Naive thymus-derived CD8-positive, alpha-beta T cell (primary cell): ENCODE data around the gene CCIN. TPM values are rescaled to one million over a fixed set of nuclear protein-coding genes. Genes with fewer than 3 reads are reported as not detected.
A peak's percentile ranks its signal among the peaks of the same experiment; 100 is the strongest.

Experiments
- ATAC-seq, 2 donors: fragments of 150-1000 bp; cut with Tn5 transposase in 1 of 2; sonication (Bioruptor Pico), chemical (Tn5 transposase) in 1 of 2; 1 replicate in 1 of 2; 2 replicates in 1 of 2; pipeline ENCODE4 v1.10.0; 2021; ENCODE audit warnings: mild to moderate bottlenecking in 2 of 2, moderate library complexity in 2 of 2
- POLR2A ChIA-PET: fragments of 350-600 bp; sonication (Branson Sonifier 250); formaldehyde crosslinking; loops from one replicate; lab custom pipeline; 2021; ENCODE audit warnings: antibody characterized with exemption; lab: Charles Lee
- DNase-seq, 10 donors: peaks; one replicate each; pipeline versions ENCODE4 v3.0.0 to v3.0.0-alpha.2; 2020 to 2022
- H3K27ac Mint-ChIP-seq, 10 donors: one replicate each; pipeline ENCODE4 v1.8.0; 2020 to 2022; ENCODE audit warnings: mild to moderate bottlenecking in 10 of 10, mixed read lengths in 10 of 10, moderate library complexity in 4 of 10, inconsistent platforms in 1 of 10
- H3K27me3 Mint-ChIP-seq, 5 donors: one replicate each; pipeline ENCODE4 v1.8.0; 2021 to 2022; ENCODE audit warnings: mixed read lengths in 5 of 5
- H3K36me3 Mint-ChIP-seq, 3 donors: one replicate each; pipeline ENCODE4 v1.8.0; 2020 to 2022; ENCODE audit warnings: mixed read lengths in 3 of 3, mild to moderate bottlenecking in 2 of 3, inconsistent platforms in 1 of 3
- H3K4me1 Mint-ChIP-seq, 4 donors: one replicate each; pipeline ENCODE4 v1.8.0; 2021 to 2022; ENCODE audit warnings: mixed read lengths in 4 of 4
- H3K4me3 Mint-ChIP-seq, 10 donors: one replicate each; pipeline ENCODE4 v1.8.0; 2020 to 2022; ENCODE audit warnings: mild to moderate bottlenecking in 10 of 10, mixed read lengths in 10 of 10, moderate library complexity in 6 of 10, inconsistent platforms in 1 of 10
- H3K9me3 Mint-ChIP-seq, 9 donors: one replicate each; pipeline ENCODE4 v1.8.0; 2020 to 2022; ENCODE audit warnings: mixed read lengths in 9 of 9, mild to moderate bottlenecking in 3 of 9, inconsistent platforms in 1 of 9, moderate library complexity in 1 of 9
- polyA plus RNA-seq, 3 donors: library from polyadenylated mRNA; unstranded; fragments of 300-500 nt; fragmentation: Illumina TruSeq; gene quantifications; one replicate each; pipeline ENCODE4 v1.2.3, GENCODE V29; 2021
- total RNA-seq, 8 experiments: library from RNA in 2 of 8; stranded (reverse) in 2 of 8; gene quantifications; one replicate each; pipeline ENCODE4 v1.2.3 and lab custom pipeline; 2021 to 2026

The CCIN gene
- total and polyA plus RNA-seq, 5 experiments from 2014 or later = 0.09 to 0.19 TPM; not detected in 3

DNA sequence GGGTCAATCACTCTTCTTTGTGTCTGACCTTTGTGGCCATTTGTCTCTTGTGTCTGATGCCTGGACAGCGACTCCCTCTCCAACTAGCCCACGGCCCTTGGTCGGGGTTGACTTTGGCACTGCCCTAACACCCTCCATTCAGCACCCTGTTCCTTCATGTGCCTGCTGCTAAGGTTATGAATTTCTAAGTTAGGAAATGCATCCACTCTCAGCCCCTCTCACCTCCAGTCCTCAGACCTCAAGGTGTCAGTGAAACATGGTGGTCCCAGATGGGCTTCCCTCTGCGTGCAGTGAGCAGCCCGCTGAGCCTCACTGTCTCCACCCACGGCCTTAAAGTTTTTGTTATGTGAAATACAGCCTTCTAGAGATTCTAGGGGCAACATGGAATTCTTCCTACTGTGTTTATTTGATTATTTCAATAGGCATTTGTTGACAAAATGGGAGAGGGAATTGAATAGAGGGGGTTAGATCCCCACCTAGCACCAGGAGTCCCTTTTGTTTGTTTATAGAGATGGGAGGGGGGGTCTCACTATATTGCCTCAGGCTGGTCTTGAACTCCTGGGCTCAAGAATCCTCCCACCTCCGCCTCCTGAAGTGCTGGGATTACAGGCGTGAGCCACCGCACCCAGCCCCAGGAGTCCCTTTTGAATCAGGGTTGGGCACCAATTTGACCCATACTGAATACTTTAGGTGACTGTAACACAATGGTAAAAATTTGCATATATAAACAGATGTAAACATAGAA, 34.3 kb upstream of the CCIN start:
- ATAC-seq = no peak
- Mint-ChIP-seq H3K4me1 (peaks cover 25 to 39% (median 36%) of the 10 kb centered on the region in 4 donors), H3K4me3 (peak overlapping the region in 8 of 10 donors; percentile 73 to 91 (median 82)), H3K27me3 (no peaks in the 10 kb centered on the region), H3K9me3 (no peaks in the 10 kb centered on the region), H3K27ac (peak overlapping the region in 5 of 10 donors; percentile 25 to 83 (median 32)), H3K36me3 (no peaks in the 10 kb centered on the region)
- DNase-seq = no peak
- POLR2A ChIA-PET = interaction anchor here (0.6 kb wide), 1 partner anchor 25 kb away, joined by 3 read pairs; no protein-coding TSS in a partner anchor

DNA sequence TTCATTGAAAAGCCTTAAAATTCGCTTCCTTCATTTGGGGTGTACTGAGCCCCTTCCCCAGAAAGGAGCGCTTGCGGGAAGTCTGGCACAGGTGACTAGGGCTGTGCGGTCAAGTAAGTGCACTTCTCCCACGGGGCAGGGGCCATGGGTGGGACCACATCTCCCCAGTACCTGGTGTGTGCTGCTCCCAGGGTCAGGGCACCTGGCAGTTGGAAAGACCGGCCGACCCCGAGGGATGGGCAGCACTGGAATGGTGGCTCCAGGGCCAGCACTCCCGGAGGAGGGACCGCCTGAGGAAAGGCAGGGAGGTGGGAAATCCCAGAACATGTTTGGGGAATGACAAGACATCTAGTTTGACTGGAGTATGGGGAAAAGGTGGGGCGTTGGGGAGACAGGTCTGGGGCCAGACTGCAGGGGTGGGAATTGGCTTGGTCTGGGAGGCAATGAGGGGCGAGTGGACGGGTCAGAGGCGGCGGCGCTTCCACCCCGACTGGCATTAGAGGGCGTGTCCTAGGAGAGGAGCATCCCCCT, 33.4 kb upstream of the CCIN start:
- peak overlapping the region in 8 of 10 donors; percentile 31 to 88 (median 76) for H3K27ac Mint-ChIP-seq
- no peaks in the 10 kb centered on the region for H3K36me3 Mint-ChIP-seq
- H3K9me3 Mint-ChIP-seq = no peaks in the 10 kb centered on the region
- no peak for ATAC-seq
- H3K4me1 Mint-ChIP-seq = peaks cover 31 to 48% (median 45%) of the 10 kb centered on the region in 4 donors
- POLR2A ChIA-PET = interaction anchor here (0.6 to 3.1 kb wide), 7 partner anchors 9 to 55 kb away, joined by 3 to 19 read pairs (median 6); partner anchors contain the start of gene CLTA
- DNase-seq = no peak
- no peaks in the 10 kb centered on the region for H3K27me3 Mint-ChIP-seq
- H3K4me3 Mint-ChIP-seq = peak overlapping the region; percentile 71 to 91 (median 82)

DNA sequence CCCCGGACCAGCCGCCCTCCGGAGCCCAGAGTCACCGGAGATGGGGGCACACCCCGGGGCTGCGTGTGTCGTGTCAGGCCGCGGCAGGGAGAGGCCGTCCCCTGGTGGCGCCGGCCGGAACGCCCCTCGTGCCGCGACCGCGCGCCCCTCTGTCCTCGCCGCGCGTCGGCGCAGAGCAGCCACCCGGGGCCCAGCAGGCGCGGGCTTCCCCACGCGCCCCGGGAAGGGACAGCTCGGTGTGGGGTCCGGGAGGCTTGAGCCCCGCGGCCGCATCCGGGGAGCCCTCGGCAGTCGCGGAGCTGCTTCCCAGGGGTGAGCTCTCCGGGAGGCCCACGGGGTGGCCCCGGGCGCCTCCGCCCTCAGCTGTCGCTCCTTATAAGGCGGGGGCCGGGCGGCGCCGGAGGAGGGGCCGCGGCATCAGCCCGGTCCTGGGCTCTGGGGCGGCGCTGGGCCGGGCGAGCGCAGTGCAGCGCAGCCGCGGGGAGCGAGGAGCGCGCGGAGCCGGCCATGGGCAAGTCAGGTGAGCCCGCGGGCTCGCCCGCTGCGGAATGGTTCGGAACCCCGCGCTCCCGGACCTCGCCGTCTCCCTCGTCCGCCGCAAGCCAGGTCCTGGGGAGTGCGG, 32.8 kb upstream of the CCIN start, which contains the start of gene GLIPR2:
Gene GLIPR2, plus strand, starts transcription at position 462 of the 622 bp plus-strand sequence. Its CDS starts 46 bp downstream, at position 508.
- POLR2A ChIA-PET = interaction anchor here (1.0 to 3.1 kb wide), 8 partner anchors 9 to 54 kb away, joined by 3 to 19 read pairs (median 6); partner anchors contain the start of gene CLTA
- ATAC-seq = peak; percentile 94 to 95
- Mint-ChIP-seq H3K27ac (peak within 1 kb of the TSS; percentile 76 to 94 (median 88)), H3K27me3 (no peaks in the 10 kb centered on the region), H3K36me3 (no peaks in the 10 kb centered on the region), H3K9me3 (no peaks in the 10 kb centered on the region), H3K4me1 (peaks cover 34 to 54% (median 51%) of the 10 kb centered on the region in 4 donors), H3K4me3 (peak within 1 kb of the TSS; percentile 87 to 97 (median 94))
- DNase-seq = peak; percentile 58 to 81 (median 69)

GRCh38 chr9:36136894-36137391, 32.2 kb upstream of the CCIN start:
- Mint-ChIP-seq H3K36me3 (no peaks in the 10 kb centered on the region), H3K9me3 (no peaks in the 10 kb centered on the region), H3K27me3 (no peaks in the 10 kb centered on the region), H3K4me3 (peak overlapping the region; percentile 87 to 97 (median 94)), H3K27ac (peak overlapping the region; percentile 75 to 94 (median 86)), H3K4me1 (peaks cover 39 to 59% (median 57%) of the 10 kb centered on the region in 4 donors)
- POLR2A ChIA-PET = interaction anchor here (1.0 to 3.1 kb wide), 8 partner anchors 8 to 53 kb away, joined by 3 to 19 read pairs (median 6); partner anchors contain the start of gene CLTA
- ATAC-seq = peak; percentile 50 to 52
- DNase-seq = no peak

- H3K9me3 Mint-ChIP-seq = no peaks in the 10 kb centered on the region
- ATAC-seq (no peak), DNase-seq (no peak)
- no peaks in the 10 kb centered on the region for H3K27me3 Mint-ChIP-seq
- POLR2A ChIA-PET = interaction anchor here (1.0 to 3.1 kb wide), 7 partner anchors 8 to 53 kb away, joined by 3 to 19 read pairs (median 6); partner anchors contain the start of gene CLTA
- H3K27ac Mint-ChIP-seq = peak overlapping the region; percentile 75 to 94 (median 86)
- H3K4me1 Mint-ChIP-seq = peaks cover 43 to 65% (median 62%) of the 10 kb centered on the region in 4 donors
- peak overlapping the region; percentile 87 to 97 (median 94) for H3K4me3 Mint-ChIP-seq
- H3K36me3 Mint-ChIP-seq = no peaks in the 10 kb centered on the region
These were observed 31.7 kb upstream of the CCIN start for GRCh38 chr9:36137392-36138004.

GRCh38 chr9:36138496-36138895, 30.7 kb upstream of the CCIN start:
- H3K27ac Mint-ChIP-seq = peak overlapping the region in 9 of 10 donors; percentile 7 to 97 (median 61)
- no peaks in the 10 kb centered on the region for H3K36me3 Mint-ChIP-seq
- peaks cover 51 to 75% (median 72%) of the 10 kb centered on the region in 4 donors for H3K4me1 Mint-ChIP-seq
- H3K27me3 Mint-ChIP-seq = no peaks in the 10 kb centered on the region
- ATAC-seq = no peak
- no peaks in the 10 kb centered on the region for H3K9me3 Mint-ChIP-seq
- DNase-seq = no peak
- POLR2A ChIA-PET = interaction anchor here (0.6 to 3.1 kb wide), 3 partner anchors 10 to 27 kb away, joined by 3 to 19 read pairs (median 6); no protein-coding TSS in a partner anchor
- peak overlapping the region in 9 of 10 donors; percentile 44 to 97 (median 94) for H3K4me3 Mint-ChIP-seq

GRCh38 chr9:36138901-36139300, 30.3 kb upstream of the CCIN start:
- H3K9me3 Mint-ChIP-seq = no peaks in the 10 kb centered on the region
- H3K36me3 Mint-ChIP-seq = peaks cover 0 to under 1% (median 0%) of the 10 kb centered on the region in 3 donors
- DNase-seq (no peak), ATAC-seq (no peak)
- peak overlapping the region in 8 of 10 donors; percentile 1 to 97 (median 94) for H3K4me3 Mint-ChIP-seq
- POLR2A ChIA-PET = interaction anchor here (0.9 to 3.1 kb wide), 4 partner anchors 9 to 26 kb away, joined by 3 to 19 read pairs (median 5); no protein-coding TSS in a partner anchor
- H3K27ac Mint-ChIP-seq = peak overlapping the region in 9 of 10 donors; percentile 7 to 97 (median 61)
- peaks cover 55 to 79% (median 76%) of the 10 kb centered on the region in 4 donors for H3K4me1 Mint-ChIP-seq
- no peaks in the 10 kb centered on the region for H3K27me3 Mint-ChIP-seq

DNA sequence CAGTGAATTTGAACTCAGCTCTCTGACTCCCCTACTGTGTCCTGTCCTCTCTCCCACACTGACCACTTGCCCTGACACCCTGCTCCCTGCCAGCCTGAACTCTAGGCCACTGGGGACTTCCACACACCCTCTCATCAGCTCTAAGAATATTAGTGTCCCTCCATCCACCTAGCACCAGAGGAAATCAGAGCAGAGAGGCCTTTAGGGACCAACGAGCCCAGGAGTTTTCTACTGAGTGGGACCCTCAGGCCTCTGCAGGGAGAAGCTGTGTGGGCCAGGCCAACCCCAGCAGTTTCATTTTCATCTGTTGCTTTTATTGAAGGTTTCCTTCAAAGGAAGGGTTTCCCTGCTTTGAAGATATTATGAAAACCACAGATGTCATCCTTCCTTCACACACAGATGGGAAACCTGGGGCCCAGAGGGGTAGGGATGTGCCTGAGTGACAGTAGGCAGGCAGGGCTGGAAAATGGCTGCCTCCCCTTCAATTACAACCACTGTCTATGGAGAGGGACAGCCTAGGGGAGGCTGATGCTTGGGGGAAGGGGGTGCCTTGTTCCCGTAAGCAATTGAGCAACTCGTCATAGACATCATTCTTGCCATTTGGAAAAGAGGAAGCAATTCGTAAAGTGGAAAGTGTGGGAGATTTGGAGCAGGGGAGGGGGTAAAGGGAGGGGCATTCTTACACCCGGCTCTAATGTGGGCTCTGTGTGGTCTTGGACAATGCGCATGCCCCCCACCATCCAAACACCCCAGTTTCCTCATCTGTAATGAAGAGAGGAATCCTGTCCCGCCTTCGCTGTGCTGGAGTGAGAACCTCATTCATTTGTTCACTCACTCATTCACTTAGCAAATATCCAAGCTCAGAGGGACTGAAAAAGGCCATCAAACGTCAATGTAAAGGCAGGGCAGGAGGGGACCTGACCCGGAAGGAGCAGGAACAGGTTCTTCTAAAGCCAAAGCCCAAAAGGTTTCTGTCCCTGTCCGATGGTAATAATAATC, 28.8 kb upstream of the CCIN start:
- Mint-ChIP-seq H3K4me3 (peak overlapping the region; percentile 27 to 95 (median 72)), H3K27ac (peak overlapping the region; percentile 63 to 100 (median 88)), H3K36me3 (peaks cover 3 to 4% (median 4%) of the 10 kb centered on the region in 3 donors), H3K4me1 (peaks cover 69 to 93% (median 90%) of the 10 kb centered on the region in 4 donors), H3K9me3 (peaks cover 0 to 7% (median 2%) of the 10 kb centered on the region in 9 donors), H3K27me3 (no peaks in the 10 kb centered on the region)
- POLR2A ChIA-PET = interaction anchor here (0.6 to 1.6 kb wide), 5 partner anchors 8 to 24 kb away, joined by 3 to 6 read pairs (median 4); no protein-coding TSS in a partner anchor
- DNase-seq (peak in 4 of 10 donors; percentile 34 to 50 (median 40)), ATAC-seq (peak in 1 of 2 donors; percentile 14)

- H3K27me3 Mint-ChIP-seq = no peaks in the 10 kb centered on the region
- H3K27ac Mint-ChIP-seq = peak overlapping the region in 8 of 10 donors; percentile 55 to 100 (median 86)
These were observed 27.9 kb upstream of the CCIN start for GRCh38 chr9:36141288-36141687.

DNA sequence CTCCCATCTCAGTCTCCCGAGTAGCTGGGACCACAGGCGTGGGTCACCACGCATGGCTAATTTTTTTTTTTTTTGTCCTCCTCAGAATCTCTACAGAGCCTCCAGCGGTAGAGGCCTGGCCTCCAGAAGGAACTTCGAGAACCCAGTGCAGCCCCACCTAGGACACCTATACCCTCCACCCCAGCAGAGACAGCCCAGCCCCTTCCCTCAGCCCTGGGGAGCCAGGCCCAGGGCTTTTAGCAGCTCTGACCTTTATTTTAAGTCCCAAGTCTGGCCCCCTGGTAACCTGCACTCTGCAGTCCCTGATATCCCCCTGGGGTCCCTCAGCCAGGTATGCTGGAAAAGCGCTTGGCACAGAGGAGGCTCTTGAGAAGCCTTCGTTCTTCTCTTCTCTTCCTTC, 27.4 kb upstream of the CCIN start:
- peaks cover 0 to 18% (median 10%) of the 10 kb centered on the region in 9 donors for H3K9me3 Mint-ChIP-seq
- POLR2A ChIA-PET = interaction anchor here (1.0 to 1.6 kb wide), 4 partner anchors 9 to 25 kb away, joined by 3 to 7 read pairs (median 5); no protein-coding TSS in a partner anchor
- DNase-seq (no peak), ATAC-seq (no peak)
- no peaks in the 10 kb centered on the region for H3K27me3 Mint-ChIP-seq
- H3K4me3 Mint-ChIP-seq = peak overlapping the region in 9 of 10 donors; percentile 26 to 95 (median 91)
- peaks cover 76 to 97% (median 95%) of the 10 kb centered on the region in 4 donors for H3K4me1 Mint-ChIP-seq
- peak overlapping the region; percentile 74 to 100 (median 88) for H3K27ac Mint-ChIP-seq
- H3K36me3 Mint-ChIP-seq = peaks cover 10 to 15% (median 14%) of the 10 kb centered on the region in 3 donors

More at GRCh38 chr9:36141288-36141687, 27.9 kb upstream of the CCIN start:
- POLR2A ChIA-PET = interaction anchor here (0.6 to 1.6 kb wide), 4 partner anchors 9 to 25 kb away, joined by 3 to 7 read pairs (median 5); no protein-coding TSS in a partner anchor
- Mint-ChIP-seq H3K4me1 (peaks cover 74 to 94% (median 93%) of the 10 kb centered on the region in 4 donors), H3K36me3 (peaks cover 8 to 13% (median 12%) of the 10 kb centered on the region in 3 donors), H3K4me3 (peak overlapping the region; percentile 31 to 95 (median 90)), H3K9me3 (peaks cover 0 to 16% (median 9%) of the 10 kb centered on the region in 9 donors)
- DNase-seq (no peak), ATAC-seq (no peak)
